ENCODE results near the gene GNPTG.

GRCh38 chr16:1337486-1337885 is 14.2 kb upstream of the GNPTG start:
- TF ChIP-seq POLR2A (IDR thresholded peaks at IDR 0.05) (no peak), CTCF (IDR thresholded peaks at IDR 0.05) (no peak), POLR2AphosphoS5 (IDR thresholded peaks at IDR 0.05) (no peak)
